ENCODE measurements around the gene LAPTM5.

The LAPTM5 gene

DNA sequence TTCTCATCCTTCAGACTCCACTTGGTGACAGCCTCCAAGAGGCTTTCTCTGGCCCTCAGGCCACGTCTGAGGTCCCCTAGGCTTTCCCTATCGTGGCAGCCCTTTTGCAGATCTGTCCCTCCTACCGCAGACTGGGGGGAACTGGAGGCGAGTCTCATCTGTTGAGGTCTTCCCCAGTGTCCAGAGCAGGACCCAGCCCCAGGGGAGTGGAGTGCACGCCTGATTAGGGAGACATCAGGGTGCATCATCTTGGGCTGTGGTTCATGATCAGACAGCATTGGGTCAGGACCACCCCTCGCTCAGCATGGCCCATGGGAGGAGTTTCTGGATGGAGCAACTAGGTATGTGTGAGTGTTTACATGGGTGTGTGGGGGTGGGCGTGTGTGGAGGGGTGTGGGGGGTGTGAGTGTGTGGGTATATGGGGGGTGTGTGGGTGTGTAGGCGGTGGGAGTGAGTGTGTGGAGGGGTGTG lies 25.7 kb downstream of the LAPTM5 start:
- no peak overlapping the region for H3K4me3 Mint-ChIP-seq
- H3K27me3 Mint-ChIP-seq (ENCODE audit: low read depth): no peaks in the 10 kb centered on the region
- peaks cover 40% of the 10 kb centered on the region for H3K36me3 Mint-ChIP-seq (ENCODE audit: low read depth)
- DNase-seq (ENCODE audit: low spot score): peak; percentile 26
- peak overlapping the region; percentile 33 for H3K27ac Mint-ChIP-seq
- no peaks in the 10 kb centered on the region for H3K9me3 Mint-ChIP-seq
- H3K4me1 Mint-ChIP-seq (ENCODE audit: low read depth): peaks cover 7% of the 10 kb centered on the region

GRCh38 chr1:30731109-30731805 lies 26.3 kb downstream of the LAPTM5 start:
- Mint-ChIP-seq H3K27ac (peak overlapping the region; percentile 33), H3K27me3 (ENCODE audit: low read depth) (no peaks in the 10 kb centered on the region), H3K4me3 (no peak overlapping the region), H3K9me3 (no peaks in the 10 kb centered on the region), H3K36me3 (ENCODE audit: low read depth) (peaks cover 34% of the 10 kb centered on the region), H3K4me1 (ENCODE audit: low read depth) (peaks cover 5% of the 10 kb centered on the region)
- DNase-seq (ENCODE audit: low spot score): no peak

GRCh38 chr1:30730346-30731108 lies 27.0 kb downstream of the LAPTM5 start:
- no peak overlapping the region for H3K4me3 Mint-ChIP-seq
- no peak for DNase-seq (ENCODE audit: low spot score)
- peaks cover 5% of the 10 kb centered on the region for H3K4me1 Mint-ChIP-seq (ENCODE audit: low read depth)
- H3K9me3 Mint-ChIP-seq: no peaks in the 10 kb centered on the region
- H3K36me3 Mint-ChIP-seq (ENCODE audit: low read depth): peaks cover 27% of the 10 kb centered on the region
- no peaks in the 10 kb centered on the region for H3K27me3 Mint-ChIP-seq (ENCODE audit: low read depth)
- H3K27ac Mint-ChIP-seq: peak overlapping the region; percentile 1

DNA sequence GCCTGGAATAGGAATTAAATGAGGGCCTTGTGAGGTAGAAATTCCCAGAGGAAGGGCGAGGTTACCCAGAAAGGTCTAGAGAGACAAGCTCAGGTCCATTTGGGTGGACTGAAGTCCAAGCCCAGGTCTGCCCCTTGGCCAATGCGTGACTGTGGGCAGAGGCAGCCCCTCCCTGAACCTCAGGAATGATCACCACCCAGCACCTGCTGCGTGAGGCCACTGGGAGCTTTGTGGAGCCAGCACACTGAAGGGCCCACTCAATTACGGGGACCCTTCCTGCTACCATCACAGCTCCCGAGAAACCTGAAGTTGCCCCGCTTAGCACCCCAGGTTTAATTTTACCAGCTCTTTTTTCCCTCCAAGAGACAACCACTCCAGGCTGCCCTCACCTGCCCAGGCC lies 27.7 kb downstream of the LAPTM5 start:
- peaks cover 5% of the 10 kb centered on the region for H3K4me1 Mint-ChIP-seq (ENCODE audit: low read depth)
- no peaks in the 10 kb centered on the region for H3K9me3 Mint-ChIP-seq
- H3K36me3 Mint-ChIP-seq (ENCODE audit: low read depth): peaks cover 21% of the 10 kb centered on the region
- H3K4me3 Mint-ChIP-seq: no peak overlapping the region
- DNase-seq (ENCODE audit: low spot score): no peak
- no peak overlapping the region for H3K27ac Mint-ChIP-seq
- H3K27me3 Mint-ChIP-seq (ENCODE audit: low read depth): no peaks in the 10 kb centered on the region

GRCh38 chr1:30728832-30729638 lies 28.5 kb downstream of the LAPTM5 start:
- no peak overlapping the region for H3K4me3 Mint-ChIP-seq
- no peaks in the 10 kb centered on the region for H3K9me3 Mint-ChIP-seq
- peaks cover 3% of the 10 kb centered on the region for H3K4me1 Mint-ChIP-seq (ENCODE audit: low read depth)
- no peak for DNase-seq (ENCODE audit: low spot score)
- H3K27me3 Mint-ChIP-seq (ENCODE audit: low read depth): no peaks in the 10 kb centered on the region
- H3K27ac Mint-ChIP-seq: no peak overlapping the region
- peaks cover 13% of the 10 kb centered on the region for H3K36me3 Mint-ChIP-seq (ENCODE audit: low read depth)

GRCh38 chr1:30728340-30728739 lies 29.2 kb downstream of the LAPTM5 start:
- H3K4me3 Mint-ChIP-seq: no peak overlapping the region
- H3K27me3 Mint-ChIP-seq (ENCODE audit: low read depth): no peaks in the 10 kb centered on the region
- DNase-seq (ENCODE audit: low spot score): no peak
- H3K27ac Mint-ChIP-seq: no peak overlapping the region
- no peaks in the 10 kb centered on the region for H3K9me3 Mint-ChIP-seq
- H3K36me3 Mint-ChIP-seq (ENCODE audit: low read depth): peaks cover 10% of the 10 kb centered on the region
- peaks cover 3% of the 10 kb centered on the region for H3K4me1 Mint-ChIP-seq (ENCODE audit: low read depth)

- no peak for DNase-seq (ENCODE audit: low spot score)
- H3K9me3 Mint-ChIP-seq: no peaks in the 10 kb centered on the region
- H3K27me3 Mint-ChIP-seq (ENCODE audit: low read depth): no peaks in the 10 kb centered on the region
- no peak overlapping the region for H3K4me3 Mint-ChIP-seq
- H3K4me1 Mint-ChIP-seq (ENCODE audit: low read depth): peaks cover 3% of the 10 kb centered on the region
- H3K36me3 Mint-ChIP-seq (ENCODE audit: low read depth): peaks cover 7% of the 10 kb centered on the region
- H3K27ac Mint-ChIP-seq: no peak overlapping the region
Observed at GRCh38 chr1:30727824-30728223, 29.8 kb downstream of the LAPTM5 start.

GRCh38 chr1:30726773-30727684 lies 30.5 kb downstream of the LAPTM5 start:
- Mint-ChIP-seq H3K36me3 (ENCODE audit: low read depth) (peaks cover 1% of the 10 kb centered on the region), H3K9me3 (no peaks in the 10 kb centered on the region), H3K4me3 (no peak overlapping the region), H3K27me3 (ENCODE audit: low read depth) (no peaks in the 10 kb centered on the region), H3K4me1 (ENCODE audit: low read depth) (no peaks in the 10 kb centered on the region), H3K27ac (no peak overlapping the region)
- DNase-seq (ENCODE audit: low spot score): no peak

GRCh38 chr1:30726236-30726635 lies 31.3 kb downstream of the LAPTM5 start:
- H3K27ac Mint-ChIP-seq: no peak overlapping the region
- H3K4me1 Mint-ChIP-seq (ENCODE audit: low read depth): no peaks in the 10 kb centered on the region
- no peaks in the 10 kb centered on the region for H3K27me3 Mint-ChIP-seq (ENCODE audit: low read depth)
- no peaks in the 10 kb centered on the region for H3K36me3 Mint-ChIP-seq (ENCODE audit: low read depth)
- no peak overlapping the region for H3K4me3 Mint-ChIP-seq
- no peaks in the 10 kb centered on the region for H3K9me3 Mint-ChIP-seq
- DNase-seq (ENCODE audit: low spot score): no peak

DNA sequence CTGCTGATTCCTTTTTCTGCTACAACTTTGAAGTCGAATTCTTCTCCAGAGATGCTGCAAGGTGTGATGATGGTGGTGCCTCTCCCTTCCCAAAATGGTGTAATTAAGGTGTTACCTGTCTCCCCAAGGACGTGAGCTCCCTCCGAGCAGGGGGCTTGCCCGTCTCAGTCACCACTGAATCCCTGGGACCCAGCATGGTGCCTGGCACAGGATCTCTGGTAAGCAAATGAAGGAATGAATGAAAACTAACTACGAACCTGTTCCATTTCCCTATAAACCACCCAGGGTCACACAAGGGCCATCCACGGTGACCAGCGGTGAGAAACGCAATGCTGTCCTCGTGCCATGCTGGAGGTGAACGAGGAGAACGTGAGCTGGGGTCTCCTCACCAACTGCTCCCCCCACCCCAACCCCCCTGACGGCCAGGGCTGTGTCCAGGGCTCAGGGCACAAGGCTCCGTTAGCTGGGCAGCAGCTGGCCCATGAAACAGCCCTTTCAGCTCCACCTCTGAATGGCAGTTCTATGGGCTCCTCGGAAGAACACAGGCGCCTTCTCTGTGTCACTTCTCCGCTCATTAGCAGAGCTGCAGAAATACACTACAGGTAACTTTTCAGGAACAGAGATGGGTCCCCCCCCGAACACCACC lies 32.0 kb downstream of the LAPTM5 start:
- Mint-ChIP-seq H3K27ac (no peak overlapping the region), H3K4me1 (ENCODE audit: low read depth) (no peaks in the 10 kb centered on the region), H3K36me3 (ENCODE audit: low read depth) (no peaks in the 10 kb centered on the region), H3K9me3 (no peaks in the 10 kb centered on the region), H3K27me3 (ENCODE audit: low read depth) (no peaks in the 10 kb centered on the region), H3K4me3 (no peak overlapping the region)
- DNase-seq (ENCODE audit: low spot score): no peak

DNA sequence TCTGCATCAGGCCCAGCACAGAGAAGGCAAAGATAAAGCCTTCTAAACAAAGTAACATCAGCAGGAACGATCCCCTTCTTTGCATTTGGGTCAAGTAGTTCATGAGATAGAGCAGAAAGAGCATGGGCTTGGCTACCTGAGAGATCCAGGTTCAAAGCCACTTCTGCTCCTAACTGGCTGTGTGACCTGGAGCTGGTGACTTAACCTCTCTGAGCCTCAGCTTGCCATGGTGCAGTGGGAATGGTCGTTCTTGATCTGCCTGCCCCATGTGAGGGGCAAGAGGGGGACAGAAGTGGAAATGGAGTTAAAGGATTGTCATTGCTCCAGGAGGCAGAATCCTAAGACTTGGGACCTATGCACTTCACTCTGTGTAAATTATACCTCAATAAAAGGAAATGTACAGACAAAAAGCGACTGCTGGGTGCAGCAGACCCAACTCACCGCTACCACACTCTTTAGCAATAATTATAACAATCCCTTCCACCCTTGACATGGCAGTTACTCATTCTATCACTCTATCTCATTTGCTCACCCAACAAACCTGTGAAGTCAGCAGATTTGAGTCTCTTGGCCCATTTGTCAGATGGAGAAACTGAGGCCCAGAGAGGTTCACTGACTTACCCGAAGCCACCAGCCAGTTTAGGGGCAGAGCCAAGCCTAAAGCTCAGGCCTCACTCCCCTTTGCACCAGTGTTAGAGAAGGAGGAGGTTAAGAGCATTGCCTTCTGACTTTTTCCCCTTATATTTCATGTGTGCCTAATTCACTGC lies 32.7 kb downstream of the LAPTM5 start:
- Mint-ChIP-seq H3K27ac (no peak overlapping the region), H3K4me1 (ENCODE audit: low read depth) (no peaks in the 10 kb centered on the region), H3K9me3 (no peaks in the 10 kb centered on the region), H3K27me3 (ENCODE audit: low read depth) (no peaks in the 10 kb centered on the region), H3K36me3 (ENCODE audit: low read depth) (no peaks in the 10 kb centered on the region), H3K4me3 (no peak overlapping the region)
- DNase-seq (ENCODE audit: low spot score): no peak

- Mint-ChIP-seq H3K4me3 (no peak overlapping the region), H3K27me3 (ENCODE audit: low read depth) (no peaks in the 10 kb centered on the region), H3K9me3 (no peaks in the 10 kb centered on the region), H3K36me3 (ENCODE audit: low read depth) (no peaks in the 10 kb centered on the region), H3K4me1 (ENCODE audit: low read depth) (peaks cover 5% of the 10 kb centered on the region), H3K27ac (no peak overlapping the region)
- no peak for DNase-seq (ENCODE audit: low spot score)
Observed at GRCh38 chr1:30724175-30724574, 33.4 kb downstream of the LAPTM5 start.
